ENCODE data around the gene ZNF239. TPM values are rescaled to one million over a fixed set of nuclear protein-coding genes. Genes with fewer than 3 reads are reported as not detected.
"Not testable (repeated sequence)": the region's sequence is repeated elsewhere in the genome, so short reads cannot be mapped to it uniquely, and the experiment has no call there.

Gene ZNF239
- total and polyA plus RNA-seq, 2 experiments from 2014 or later, result 6.2 to 6.8 TPM

DNA sequence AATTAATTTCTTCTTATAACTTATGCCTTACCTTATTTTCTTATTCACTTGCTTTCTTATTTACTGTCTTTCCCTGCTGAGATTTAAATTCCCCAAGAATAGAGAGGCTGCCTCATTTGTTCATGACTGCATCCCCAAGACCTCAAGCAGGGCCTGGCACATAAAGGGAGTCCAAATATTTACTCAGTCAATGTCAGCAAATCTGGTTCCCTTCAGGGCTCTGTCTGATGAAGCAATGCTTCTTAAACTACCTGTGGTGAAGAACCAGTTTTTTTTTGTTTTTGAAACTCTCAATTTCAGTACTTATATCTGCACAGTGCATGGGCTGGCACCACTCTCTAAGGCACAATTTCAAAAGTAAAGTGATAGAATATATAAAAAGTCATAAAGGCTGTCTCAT, 4.7 kb downstream of the ZNF239 start:
- H3K36me3 ChIP-seq (ENCODE audit: low read depth), result no peaks in the 10 kb centered on the region
- no peaks in the 10 kb centered on the region for H3K27me3 ChIP-seq (replicated peaks; ENCODE audit: insufficient read depth)
- H3K79me2 ChIP-seq (ENCODE audit: insufficient read depth), result no peaks in the 10 kb centered on the region
- peaks cover 4% of the 10 kb centered on the region; the same call in 1 of the 2 replicates for H3K4me1 ChIP-seq (ENCODE audit: insufficient read depth)
- no peak overlapping the region for H3K4me2 ChIP-seq (ENCODE audit: unreplicated experiment)
- in situ Hi-C loops (cut with MboI), result no loop called here
- TF ChIP-seq EZH2 (IDR thresholded peaks at IDR 0.05; ENCODE audit: insufficient read depth, poor library complexity, severe bottlenecking) (no peak), EZH2phosphoT487 (IDR thresholded peaks at IDR 0.05; ENCODE audit: insufficient read depth, low read depth) (no peak)
- no peak overlapping the region for H3K9ac ChIP-seq
- no peak overlapping the region for H2AFZ ChIP-seq
- DNase-seq, result no peak
- H4K20me1 ChIP-seq (ENCODE audit: insufficient read depth), result no peaks in the 10 kb centered on the region
- H3F3A ChIP-seq (ENCODE audit: insufficient read depth), result no peaks in the 10 kb centered on the region
- H3K9me2 ChIP-seq (ENCODE audit: insufficient read depth), result no peaks in the 10 kb centered on the region
- no peak overlapping the region for H3K4me3 ChIP-seq
- no peaks in the 10 kb centered on the region for H3K9me3 ChIP-seq (ENCODE audit: low read depth)
- no peak overlapping the region for H3K27ac ChIP-seq

DNA sequence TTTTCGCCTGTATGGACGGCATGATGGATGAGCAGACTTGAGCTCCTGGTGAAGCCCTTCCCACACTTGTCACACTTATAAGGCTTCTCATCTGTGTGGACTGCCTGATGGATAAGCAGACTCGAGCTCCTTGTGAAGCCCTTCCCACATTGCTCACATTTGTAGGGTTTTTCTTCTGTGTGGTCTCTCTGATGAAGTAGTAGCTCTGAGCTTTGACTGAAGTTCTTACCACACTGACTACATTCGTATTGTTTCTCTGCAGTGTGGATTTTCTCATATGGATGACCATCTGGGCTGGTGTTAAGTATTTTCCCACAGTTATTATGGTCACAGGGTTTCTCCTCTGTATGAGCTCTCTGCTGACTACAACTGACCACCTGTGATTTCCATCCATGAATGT, 17.2 kb downstream of the ZNF239 start:
- Histone ChIP-seq H3F3A (ENCODE audit: insufficient read depth) (no peaks in the 10 kb centered on the region), H3K9me2 (ENCODE audit: insufficient read depth) (no peaks in the 10 kb centered on the region; the same call in 1 of the 2 replicates), H3K4me1 (ENCODE audit: insufficient read depth) (no peaks in the 10 kb centered on the region), H3K9ac (no peak overlapping the region), H3K79me2 (ENCODE audit: insufficient read depth) (no peaks in the 10 kb centered on the region), H3K36me3 (ENCODE audit: low read depth) (peaks cover 9% of the 10 kb centered on the region; the same call in 1 of the 2 replicates), H4K20me1 (ENCODE audit: insufficient read depth) (no peaks in the 10 kb centered on the region), H3K4me3 (no peak overlapping the region), H3K27ac (no peak overlapping the region), H2AFZ (no peak overlapping the region), H3K9me3 (ENCODE audit: low read depth) (peaks cover 3% of the 10 kb centered on the region), H3K4me2 (ENCODE audit: unreplicated experiment) (no peak overlapping the region), H3K27me3 (replicated peaks; ENCODE audit: insufficient read depth) (no peaks in the 10 kb centered on the region)
- DNase-seq, result no peak
- in situ Hi-C loops (cut with MboI), result no loop called here
- no peak for TF ChIP-seq EZH2 (IDR thresholded peaks at IDR 0.05; ENCODE audit: insufficient read depth, poor library complexity, severe bottlenecking)
- TF ChIP-seq EZH2phosphoT487 (IDR thresholded peaks at IDR 0.05; ENCODE audit: insufficient read depth, low read depth), result no peak
- WGBS, 2 experiments (ENCODE audit: low coverage in 1 of 2, low lambda C conversion rate in 2 of 2, missing lambda C conversion rate in 2 of 2), result 96% methylated on average over 4 of the region's 4 CpGs

DNA sequence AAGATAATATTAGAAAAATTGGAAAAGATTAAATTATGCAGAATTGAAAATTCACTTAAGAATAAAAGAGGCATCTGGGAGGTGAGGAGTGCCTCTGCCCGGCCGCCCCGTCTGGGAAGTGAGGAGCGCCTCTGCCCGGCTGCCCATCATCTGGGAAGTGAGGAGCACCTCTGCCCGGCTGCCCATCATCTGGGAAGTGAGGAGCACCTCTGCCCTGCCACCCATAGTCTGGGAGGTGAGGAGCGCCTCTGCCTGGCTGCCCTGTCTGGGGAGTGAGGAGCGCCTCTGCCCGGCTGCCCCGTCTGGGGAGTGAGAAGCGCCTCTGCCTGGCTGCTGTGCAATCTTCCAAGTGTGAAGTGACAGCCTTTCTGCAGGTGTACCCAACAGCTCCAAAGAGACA, 30.7 kb downstream of the ZNF239 start:
- DNase-seq; H3K4me1 ChIP-seq (ENCODE audit: insufficient read depth); H3K9me3 ChIP-seq (ENCODE audit: low read depth); H3K27ac ChIP-seq; H3K27me3 ChIP-seq (replicated peaks; ENCODE audit: insufficient read depth); H3K36me3 ChIP-seq (ENCODE audit: low read depth); H3F3A ChIP-seq (ENCODE audit: insufficient read depth); H3K79me2 ChIP-seq (ENCODE audit: insufficient read depth); in situ Hi-C loops (cut with MboI); H3K4me2 ChIP-seq (ENCODE audit: unreplicated experiment); H3K4me3 ChIP-seq; H2AFZ ChIP-seq; H3K9ac ChIP-seq; H4K20me1 ChIP-seq (ENCODE audit: insufficient read depth); H3K9me2 ChIP-seq (ENCODE audit: insufficient read depth): not testable (repeated sequence)
- WGBS, 2 experiments (ENCODE audit: low coverage in 1 of 2, low lambda C conversion rate in 2 of 2, missing lambda C conversion rate in 2 of 2), result 79 to 86% methylated on average over 5 to 11 of the region's 11 CpGs

DNA sequence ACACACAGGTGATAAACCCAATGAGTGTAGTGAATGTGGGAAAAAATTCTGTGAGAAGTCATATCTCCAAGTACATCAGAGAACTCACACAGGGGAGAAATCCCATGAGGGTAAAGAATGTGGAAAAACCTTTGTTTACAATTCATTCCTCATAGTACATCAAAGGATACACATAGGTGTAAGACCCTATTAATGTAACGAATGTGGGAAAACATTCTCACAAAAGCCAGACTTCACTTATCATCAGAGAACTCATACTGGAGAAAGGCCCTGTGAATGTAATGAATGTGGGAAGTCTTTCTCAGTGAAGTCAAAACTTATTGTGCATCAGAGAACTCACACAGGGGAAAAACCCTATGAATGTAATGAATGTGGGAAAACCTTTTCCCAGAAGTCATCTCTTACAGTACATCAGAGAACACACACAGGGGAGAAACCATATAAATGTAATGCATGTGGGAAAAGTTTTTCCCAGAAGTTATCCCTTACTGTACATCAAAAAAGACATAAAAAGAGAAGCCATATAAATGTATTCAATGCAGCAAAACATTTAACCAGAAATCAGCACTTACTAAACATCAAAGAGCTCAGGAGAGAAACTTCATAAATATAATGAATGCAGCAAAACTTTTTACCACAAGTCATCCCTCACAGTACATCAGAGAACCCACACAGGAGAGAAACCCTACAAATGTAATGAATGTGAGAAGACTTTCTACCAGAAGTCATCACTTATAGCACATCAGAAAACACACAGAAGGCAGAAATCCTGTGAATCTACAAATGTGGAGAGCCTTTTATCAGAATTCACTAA, 49.8 kb downstream of the ZNF239 start:
- Histone ChIP-seq H4K20me1 (ENCODE audit: insufficient read depth) (no peaks in the 10 kb centered on the region), H3K4me3 (no peak overlapping the region), H3K4me1 (ENCODE audit: insufficient read depth) (no peaks in the 10 kb centered on the region), H3F3A (ENCODE audit: insufficient read depth) (no peaks in the 10 kb centered on the region), H3K27ac (no peak overlapping the region), H3K36me3 (ENCODE audit: low read depth) (no peaks in the 10 kb centered on the region), H3K79me2 (ENCODE audit: insufficient read depth) (no peaks in the 10 kb centered on the region), H3K9me3 (ENCODE audit: low read depth) (peaks cover 11% of the 10 kb centered on the region), H2AFZ (no peak overlapping the region), H3K9ac (no peak overlapping the region), H3K27me3 (replicated peaks; ENCODE audit: insufficient read depth) (no peaks in the 10 kb centered on the region), H3K9me2 (ENCODE audit: insufficient read depth) (no peaks in the 10 kb centered on the region), H3K4me2 (ENCODE audit: unreplicated experiment) (no peak overlapping the region)
- no peak for TF ChIP-seq EZH2 (IDR thresholded peaks at IDR 0.05; ENCODE audit: insufficient read depth, poor library complexity, severe bottlenecking)
- TF ChIP-seq EZH2phosphoT487 (IDR thresholded peaks at IDR 0.05; ENCODE audit: insufficient read depth, low read depth), result no peak
- no peak for DNase-seq
- 13 to 21% methylated on average over 1 of the region's 1 CpG for WGBS, 2 experiments (ENCODE audit: low coverage in 1 of 2, low lambda C conversion rate in 2 of 2, missing lambda C conversion rate in 2 of 2)
- in situ Hi-C loops (cut with MboI), result no loop called here

Other genes with a start within 250 kb of the ZNF239 start
- gene FXYD4, start 203.0 kb downstream of the ZNF239 start, total RNA-seq (2014; rRNA removed; shearing (Covaris generic)), result not detected in 2 replicates
- gene FXYD4, start 203.0 kb downstream of the ZNF239 start, polyA plus RNA-seq (2016; fragmentation: Nextera tagmentation; extraction: Ambion mirVana), result not detected in 2 replicates
- gene HNRNPF, start 165.4 kb downstream of the ZNF239 start, total RNA-seq (2014; rRNA removed; shearing (Covaris generic)), result 158 and 172 TPM in 2 replicates
- gene HNRNPF, start 165.4 kb downstream of the ZNF239 start, polyA plus RNA-seq (2016; fragmentation: Nextera tagmentation; extraction: Ambion mirVana), result 106 and 116 TPM in 2 replicates
- 6.3 and 11.0 TPM in 2 replicates for gene ZNF487, start 137.5 kb downstream of the ZNF239 start, total RNA-seq (2014; rRNA removed; shearing (Covaris generic))
- gene ZNF487, start 137.5 kb downstream of the ZNF239 start, polyA plus RNA-seq (2016; fragmentation: Nextera tagmentation; extraction: Ambion mirVana), result 5.3 and 5.5 TPM in 2 replicates
- gene ZNF485, start 31.8 kb upstream of the ZNF239 start, total RNA-seq (2014; rRNA removed; shearing (Covaris generic)), result 1.5 and 6.7 TPM in 2 replicates
- 1.7 and 1.9 TPM in 2 replicates for gene ZNF485, start 31.8 kb upstream of the ZNF239 start, polyA plus RNA-seq (2016; fragmentation: Nextera tagmentation; extraction: Ambion mirVana)
- gene ZNF32, start 74.3 kb upstream of the ZNF239 start, total RNA-seq (2014; rRNA removed; shearing (Covaris generic)), result 24.6 and 32.1 TPM in 2 replicates
- 39.7 and 42.1 TPM in 2 replicates for gene ZNF32, start 74.3 kb upstream of the ZNF239 start, polyA plus RNA-seq (2016; fragmentation: Nextera tagmentation; extraction: Ambion mirVana)

Measured in GM23248 (cell line).